Keratinocyte (primary cell): ENCODE measurements around the gene FRMPD2. TPM values are rescaled to one million over a fixed set of nuclear protein-coding genes. Genes with fewer than 3 reads are reported as not detected.

ENCODE experiments used
- DNase-seq: peaks from one replicate; pipeline ENCODE4 v3.0.0-alpha.2; 2011; ENCODE audit warnings: low read depth, missing footprints, low spot score
- FAIRE-seq: peaks from 2 replicates; lab custom pipeline; 2011; peaks lifted over from hg19 to GRCh38; lab: Jason Lieb, UNC
- H2AFZ ChIP-seq: 2 replicates; pipeline ENCODE4 v1.6.0; 2012; ENCODE audit warnings: low read length, control low read depth, inconsistent platforms; ENCODE audit not compliant: control insufficient read depth
- H3K27ac ChIP-seq: 2 replicates; pipeline ENCODE4 v1.5.1; 2011; ENCODE audit warnings: low read length; ENCODE audit not compliant: control insufficient read depth, insufficient read depth
- H3K27me3 ChIP-seq: 3 replicates; pipeline ENCODE4 v1.6.0; 2011; ENCODE audit warnings: low read length; ENCODE audit not compliant: control insufficient read depth, insufficient read depth; ENCODE audit errors: extremely low read depth
- H3K36me3 ChIP-seq, 2 experiments: 2 replicates in 1 of 2; 3 replicates in 1 of 2; pipeline ENCODE4 v1.5.1; 2011; ENCODE audit warnings: low read length in 2 of 2, mild to moderate bottlenecking in 1 of 2; ENCODE audit not compliant: control insufficient read depth in 2 of 2, insufficient read depth in 2 of 2; ENCODE audit errors: extremely low read depth in 1 of 2
- H3K4me1 ChIP-seq: 3 replicates; pipeline ENCODE4 v1.5.1; 2011; ENCODE audit warnings: low read length; ENCODE audit not compliant: control insufficient read depth, insufficient read depth; ENCODE audit errors: extremely low read depth
- H3K4me2 ChIP-seq: 3 replicates; pipeline ENCODE4 v1.6.0; 2011; ENCODE audit warnings: low read depth, low read length; ENCODE audit not compliant: control insufficient read depth, insufficient read depth; ENCODE audit errors: extremely low read depth
- H3K4me3 ChIP-seq, 3 experiments: fragments of 200-600 bp in 1 of 3; sonication (generic) in 1 of 3; 2 replicates in 2 of 3; 3 replicates in 1 of 3; pipeline ENCODE4 v1.5.1; 2011 to 2016; ENCODE audit warnings: low read length in 3 of 3, mild to moderate bottlenecking in 3 of 3, control low read depth in 2 of 3, inconsistent platforms in 1 of 3, low read depth in 1 of 3, mixed read lengths in 1 of 3, mixed run types in 1 of 3, moderate library complexity in 1 of 3; ENCODE audit not compliant: control insufficient read depth in 2 of 3, insufficient read depth in 2 of 3; ENCODE audit errors: extremely low read depth in 1 of 3
- H3K79me2 ChIP-seq: 2 replicates; pipeline ENCODE4 v1.6.0; 2012; ENCODE audit warnings: low read length; ENCODE audit not compliant: control insufficient read depth, insufficient read depth
- H3K9ac ChIP-seq: 3 replicates; pipeline ENCODE4 v1.6.0; 2011; ENCODE audit warnings: low read length; ENCODE audit not compliant: control insufficient read depth, insufficient read depth; ENCODE audit errors: extremely low read depth
- H3K9me1 ChIP-seq: 3 replicates; pipeline ENCODE4 v1.6.0; 2011; ENCODE audit warnings: low read length; ENCODE audit not compliant: control insufficient read depth, insufficient read depth; ENCODE audit errors: extremely low read depth
- H3K9me3 ChIP-seq: 2 replicates; pipeline ENCODE4 v1.5.1; 2012; ENCODE audit warnings: low read depth, low read length; ENCODE audit not compliant: control insufficient read depth
- H4K20me1 ChIP-seq: 3 replicates; pipeline ENCODE4 v1.6.0; 2011; ENCODE audit warnings: low read length; ENCODE audit not compliant: control insufficient read depth, insufficient read depth; ENCODE audit errors: extremely low read depth
- CTCF ChIP-seq, 3 experiments: IDR thresholded peaks in 1 of 3; conservative IDR thresholded peaks in 1 of 3; optimal IDR thresholded peaks in 1 of 3; 2 replicates in 2 of 3; 3 replicates in 1 of 3; pipeline versions ENCODE3 to v1.5.1; 2011; ENCODE audit warnings: low read length in 3 of 3, mild to moderate bottlenecking in 3 of 3, moderate library complexity in 2 of 3, control low read depth in 1 of 3, inconsistent platforms in 1 of 3; ENCODE audit not compliant: insufficient read depth in 2 of 3; ENCODE audit errors: extremely low read depth in 1 of 3
- EZH2 ChIP-seq: IDR thresholded peaks from one replicate; pipeline ENCODE4 v1.6.1; 2012; ENCODE audit warnings: inconsistent platforms, mild to moderate bottlenecking, low read length, moderate library complexity
- dilution Hi-C: fragments of 300-500 bp; cut with MboI; formaldehyde crosslinking; loops from one replicate; pipeline ENCODE4 v1.7.0; 2020; ENCODE audit warnings: low sequenced_read_pairs; ENCODE audit not compliant: extremely low pct_ligation_motif_present
- polyA minus RNA-seq, 3 experiments: library from RNA; depleted of rRNA, polyadenylated mRNA; stranded (reverse); fragments of >200 nt; gene quantifications; 1 replicate in 1 of 3; 2 replicates in 1 of 3; 3 replicates in 1 of 3; pipeline ENCODE4 v1.2.3, GENCODE V29; 2011
- polyA plus RNA-seq, 5 experiments: library from polyadenylated mRNA; depleted of rRNA in 3 of 5; stranded (reverse) in 3 of 5; stranded (forward) in 1 of 5; unstranded in 1 of 5; fragments of >200 nt; gene quantifications; 1 replicate in 1 of 5; 2 replicates in 3 of 5; 3 replicates in 1 of 5; pipeline versions ENCODE4 v1.2.1 to v1.2.3, GENCODE V29; 2011 to 2012; ENCODE audit warnings: missing spikeins in 2 of 5, low read depth in 1 of 5, low replicate concordance in 1 of 5

FRMPD2 gene
- not detected in 3 replicates for polyA plus RNA-seq
- polyA plus RNA-seq (2011; ENCODE audit: low read depth) = not detected
- not detected in 2 replicates for polyA plus RNA-seq (2011; cell fraction: cytosol; rRNA removed)
- not detected in 2 replicates for polyA plus RNA-seq (2011; cell fraction: nucleus; rRNA removed)
- not detected in 2 replicates for polyA plus RNA-seq (2012; ENCODE audit: low replicate concordance)
- polyA minus RNA-seq = not detected in 3 replicates
- not detected for polyA minus RNA-seq (2011; cell fraction: cytosol; rRNA and poly(A)+ RNA removed)
- not detected in 2 replicates for polyA minus RNA-seq (2011; cell fraction: nucleus; rRNA and poly(A)+ RNA removed)

GRCh38 chr10:48274636-48275035 is at the start of gene FRMPD2:
Gene FRMPD2 (minus strand): TSS chr10:48274696. CDS start chr10:48274567, 129 bp downstream.
- Histone ChIP-seq H3K79me2 (no peaks in the 10 kb centered on the region), H3K9ac (no peak within 1 kb of the TSS), H3K9me1 (no peaks in the 10 kb centered on the region), H3K36me3 (no peaks in the 10 kb centered on the region), H3K27ac (no peak within 1 kb of the TSS), H3K9me3 (no peaks in the 10 kb centered on the region), H2AFZ (no peak within 1 kb of the TSS), H4K20me1 (no peaks in the 10 kb centered on the region), H3K4me2 (no peak within 1 kb of the TSS), H3K4me1 (no peaks in the 10 kb centered on the region), H3K27me3 (peaks cover 4% of the 10 kb centered on the region), H3K4me3 (no peak within 1 kb of the TSS)
- DNase-seq (no peak), FAIRE-seq (no peak)
- TF ChIP-seq EZH2 = no peak
- TF ChIP-seq CTCF (optimal IDR thresholded peaks at IDR 0.05 in 1 of 3, IDR thresholded peaks at IDR 0.05 in 1 of 3, conservative IDR thresholded peaks at IDR 0.05 in 1 of 3; ENCODE audit: extremely low read depth in 1 of 3, insufficient read depth in 2 of 3, low read length in 3 of 3) = no peak
- dilution Hi-C loops = no loop called here

- no peaks in the 10 kb centered on the region for H3K9me1 ChIP-seq
- H3K4me1 ChIP-seq = no peaks in the 10 kb centered on the region
- TF ChIP-seq EZH2 = no peak
- no peak for TF ChIP-seq CTCF (optimal IDR thresholded peaks at IDR 0.05 in 1 of 3, IDR thresholded peaks at IDR 0.05 in 1 of 3, conservative IDR thresholded peaks at IDR 0.05 in 1 of 3; ENCODE audit: extremely low read depth in 1 of 3, insufficient read depth in 2 of 3, low read length in 3 of 3)
- no peaks in the 10 kb centered on the region for H3K9me3 ChIP-seq
- H3K27ac ChIP-seq = no peak overlapping the region
- dilution Hi-C loops = no loop called here
- no peak for FAIRE-seq
- no peaks in the 10 kb centered on the region for H3K27me3 ChIP-seq
- H2AFZ ChIP-seq = no peak overlapping the region
- no peak overlapping the region for H3K4me2 ChIP-seq
- H3K9ac ChIP-seq = no peak overlapping the region
- peaks cover 24% of the 10 kb centered on the region for H3K79me2 ChIP-seq
- no peaks in the 10 kb centered on the region for H3K36me3 ChIP-seq
- H4K20me1 ChIP-seq = no peaks in the 10 kb centered on the region
- no peak overlapping the region for H3K4me3 ChIP-seq
- no peak for DNase-seq
Observed at GRCh38 chr10:48322017-48322416, 47.5 kb upstream of the FRMPD2 start.
